ENCODE results near the gene SLC12A7. TPM values are rescaled to one million over a fixed set of nuclear protein-coding genes. Genes with fewer than 3 reads are reported as not detected.

The SLC12A7 gene
- total RNA-seq, 1 experiment from 2014 or later: 28.1 TPM

- Mint-ChIP-seq H3K9me3 (peaks cover 16% of the 10 kb centered on the region), H3K36me3 (peaks cover 21% of the 10 kb centered on the region), H3K4me1 (peaks cover 4% of the 10 kb centered on the region; the same call in 1 of the 2 replicates), H3K27ac (no peak overlapping the region), H3K27me3 (ENCODE audit: low read depth) (no peaks in the 10 kb centered on the region), H3K4me3 (no peak overlapping the region)
- DNase-seq (ENCODE audit: low spot score) (no peak), ATAC-seq (no peak)
- CTCF ChIA-PET: no interaction called here
- POLR2A ChIA-PET: no interaction called here
- TF ChIP-seq RORB (CRISPR knock-in tag; IDR thresholded peaks at IDR 0.05) (no peak), ZNF671 (CRISPR knock-in tag; IDR thresholded peaks at IDR 0.05) (no peak), NR2C2 (CRISPR knock-in tag; IDR thresholded peaks at IDR 0.05) (no peak), KAT7 (CRISPR knock-in tag; IDR thresholded peaks at IDR 0.05; ENCODE audit: borderline replicate concordance) (no peak), IRF1 (CRISPR knock-in tag; IDR thresholded peaks at IDR 0.05) (no peak), E2F1 (CRISPR knock-in tag; IDR thresholded peaks at IDR 0.05) (no peak), FOXJ3 (CRISPR knock-in tag; IDR thresholded peaks at IDR 0.05; ENCODE audit: borderline replicate concordance) (no peak), SOX15 (CRISPR knock-in tag; IDR thresholded peaks at IDR 0.05) (no peak), JAZF1 (CRISPR knock-in tag; IDR thresholded peaks at IDR 0.05) (no peak), ZSCAN18 (CRISPR knock-in tag; IDR thresholded peaks at IDR 0.05) (no peak), CDX4 (CRISPR knock-in tag; IDR thresholded peaks at IDR 0.05; ENCODE audit: borderline replicate concordance) (no peak), GABPB1 (CRISPR knock-in tag; IDR thresholded peaks at IDR 0.05) (no peak), ERG (CRISPR knock-in tag; IDR thresholded peaks at IDR 0.05) (no peak), ATF1 (CRISPR knock-in tag; IDR thresholded peaks at IDR 0.05) (no peak), AFF4 (CRISPR knock-in tag; IDR thresholded peaks at IDR 0.05; ENCODE audit: borderline replicate concordance) (no peak)
These were observed 76.2 kb downstream of the SLC12A7 start for GRCh38 chr5:1035421-1036405.

- DNase-seq (ENCODE audit: low spot score) (no peak), ATAC-seq (no peak)
- ChIA-PET POLR2A (no interaction called here), CTCF (no interaction called here)
- TF ChIP-seq E2F5 (CRISPR knock-in tag; IDR thresholded peaks at IDR 0.05) (no peak), NR2C2 (CRISPR knock-in tag; IDR thresholded peaks at IDR 0.05) (no peak), RORB (CRISPR knock-in tag; IDR thresholded peaks at IDR 0.05) (no peak), PRRX2 (CRISPR knock-in tag; IDR thresholded peaks at IDR 0.05) (no peak), FOXP1 (CRISPR knock-in tag; IDR thresholded peaks at IDR 0.05; ENCODE audit: borderline replicate concordance) (no peak)
- Mint-ChIP-seq H3K27me3 (ENCODE audit: low read depth) (no peaks in the 10 kb centered on the region), H3K4me3 (no peak overlapping the region), H3K36me3 (peaks cover 14% of the 10 kb centered on the region), H3K4me1 (peaks cover 4% of the 10 kb centered on the region; the same call in 1 of the 2 replicates), H3K27ac (no peak overlapping the region; the same call in 1 of the 2 replicates), H3K9me3 (peaks cover 9% of the 10 kb centered on the region)
These were observed 76.9 kb downstream of the SLC12A7 start for GRCh38 chr5:1034986-1035385.
